ENCODE results near the gene ABCC4. TPM values are rescaled to one million over a fixed set of nuclear protein-coding genes. Genes with fewer than 3 reads are reported as not detected.

Gene ABCC4
- total RNA-seq, 6 experiments from 2014 or later = 24.7 to 28.4 (median 26.0) TPM

DNA sequence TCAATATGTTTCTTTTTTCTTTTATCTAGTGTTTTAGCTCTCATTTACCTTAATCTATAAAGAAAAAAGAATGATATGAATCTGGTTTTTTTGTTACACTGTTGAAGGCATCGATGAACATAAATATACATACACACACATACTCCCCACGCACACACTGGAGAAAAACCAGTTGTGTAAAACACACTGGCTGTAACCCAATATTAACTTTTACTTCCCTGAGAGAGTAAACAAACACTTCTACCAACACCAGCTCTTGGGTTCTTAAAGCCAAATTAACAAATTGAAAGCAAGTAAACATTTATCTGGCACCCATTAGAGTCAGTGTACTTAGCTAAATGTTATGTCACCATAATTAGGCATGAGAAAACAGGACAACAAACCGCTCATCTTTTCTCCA is 145.7 kb downstream of the ABCC4 start:
- peaks cover 24% of the 10 kb centered on the region; the same call in 1 of the 2 replicates for H3K36me3 Mint-ChIP-seq (ENCODE audit: low read depth)
- H3K9me3 Mint-ChIP-seq = no peaks in the 10 kb centered on the region
- no peaks in the 10 kb centered on the region for H3K27me3 Mint-ChIP-seq (ENCODE audit: insufficient read depth)
- DNase-seq = no peak
- H3K4me1 Mint-ChIP-seq (ENCODE audit: low read depth) = peaks cover 37% of the 10 kb centered on the region
- H3K4me3 Mint-ChIP-seq = no peak overlapping the region
- H3K27ac Mint-ChIP-seq = 0 out of 2 replicates have a peak overlapping the region, but pooled peaks have one; percentile 17
- TF ChIP-seq, protein P1, sequence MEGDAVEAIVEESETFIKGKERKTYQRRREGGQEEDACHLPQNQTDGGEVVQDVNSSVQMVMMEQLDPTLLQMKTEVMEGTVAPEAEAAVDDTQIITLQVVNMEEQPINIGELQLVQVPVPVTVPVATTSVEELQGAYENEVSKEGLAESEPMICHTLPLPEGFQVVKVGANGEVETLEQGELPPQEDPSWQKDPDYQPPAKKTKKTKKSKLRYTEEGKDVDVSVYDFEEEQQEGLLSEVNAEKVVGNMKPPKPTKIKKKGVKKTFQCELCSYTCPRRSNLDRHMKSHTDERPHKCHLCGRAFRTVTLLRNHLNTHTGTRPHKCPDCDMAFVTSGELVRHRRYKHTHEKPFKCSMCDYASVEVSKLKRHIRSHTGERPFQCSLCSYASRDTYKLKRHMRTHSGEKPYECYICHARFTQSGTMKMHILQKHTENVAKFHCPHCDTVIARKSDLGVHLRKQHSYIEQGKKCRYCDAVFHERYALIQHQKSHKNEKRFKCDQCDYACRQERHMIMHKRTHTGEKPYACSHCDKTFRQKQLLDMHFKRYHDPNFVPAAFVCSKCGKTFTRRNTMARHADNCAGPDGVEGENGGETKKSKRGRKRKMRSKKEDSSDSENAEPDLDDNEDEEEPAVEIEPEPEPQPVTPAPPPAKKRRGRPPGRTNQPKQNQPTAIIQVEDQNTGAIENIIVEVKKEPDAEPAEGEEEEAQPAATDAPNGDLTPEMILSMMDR (IDR thresholded peaks at IDR 0.05) = no peak

DNA sequence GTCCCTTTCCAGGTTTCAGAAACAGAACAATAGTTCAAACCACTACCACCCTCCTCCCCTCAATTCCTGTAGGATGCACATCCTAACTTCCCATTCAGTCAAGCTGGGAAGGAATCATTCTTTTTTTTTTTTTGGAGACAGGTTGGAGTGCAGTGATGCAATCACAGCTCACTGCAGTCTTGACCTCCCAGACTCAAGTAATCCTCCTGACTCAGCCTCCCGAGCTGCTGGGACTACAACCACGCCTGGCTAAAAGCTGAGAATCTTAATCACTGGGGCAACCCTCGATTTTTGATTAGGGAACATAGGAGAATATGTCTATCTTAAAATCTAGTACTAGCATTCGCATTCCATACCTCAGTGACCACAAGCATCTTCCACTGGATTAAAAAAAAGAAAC is 146.2 kb downstream of the ABCC4 start:
- Mint-ChIP-seq H3K27me3 (ENCODE audit: insufficient read depth) (no peaks in the 10 kb centered on the region), H3K9me3 (no peaks in the 10 kb centered on the region), H3K4me3 (no peak overlapping the region), H3K27ac (peak overlapping the region; percentile 10; the same call in 1 of the 2 replicates), H3K36me3 (ENCODE audit: low read depth) (peaks cover 24% of the 10 kb centered on the region; the same call in 1 of the 2 replicates), H3K4me1 (ENCODE audit: low read depth) (peaks cover 41% of the 10 kb centered on the region)
- DNase-seq = peak; percentile 6
- TF ChIP-seq, protein P1 (IDR thresholded peaks at IDR 0.05) = no peak

DNA sequence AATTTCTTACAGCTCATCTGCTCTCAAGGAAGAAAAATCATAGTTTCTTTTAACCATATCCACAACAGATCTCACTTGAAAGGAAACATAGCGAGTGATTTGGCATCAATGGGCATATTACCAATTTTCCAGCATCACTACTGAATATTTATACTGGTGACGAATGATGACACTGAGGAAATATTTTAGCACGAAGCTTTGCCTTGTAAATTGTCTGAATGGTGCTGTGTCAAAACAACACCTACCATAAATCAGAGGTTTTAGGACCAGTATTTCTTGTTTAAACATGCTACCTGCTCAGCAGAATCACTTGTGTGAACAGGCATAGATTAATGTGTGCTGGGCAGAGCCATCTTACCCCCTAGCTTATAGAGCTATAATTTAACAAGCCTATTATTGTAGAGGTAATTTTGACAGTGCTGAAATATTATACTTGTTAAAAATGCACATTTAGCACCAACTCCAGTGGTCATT is 146.8 kb downstream of the ABCC4 start:
- TF ChIP-seq, protein P1 (IDR thresholded peaks at IDR 0.05) = no peak
- peaks cover 41% of the 10 kb centered on the region for H3K4me1 Mint-ChIP-seq (ENCODE audit: low read depth)
- H3K4me3 Mint-ChIP-seq = no peak overlapping the region
- DNase-seq = peak; percentile 18
- H3K36me3 Mint-ChIP-seq (ENCODE audit: low read depth) = peaks cover 24% of the 10 kb centered on the region; the same call in 1 of the 2 replicates
- no peaks in the 10 kb centered on the region for H3K27me3 Mint-ChIP-seq (ENCODE audit: insufficient read depth)
- H3K9me3 Mint-ChIP-seq = no peaks in the 10 kb centered on the region
- H3K27ac Mint-ChIP-seq = peak overlapping the region; percentile 15; the same call in 1 of the 2 replicates

DNA sequence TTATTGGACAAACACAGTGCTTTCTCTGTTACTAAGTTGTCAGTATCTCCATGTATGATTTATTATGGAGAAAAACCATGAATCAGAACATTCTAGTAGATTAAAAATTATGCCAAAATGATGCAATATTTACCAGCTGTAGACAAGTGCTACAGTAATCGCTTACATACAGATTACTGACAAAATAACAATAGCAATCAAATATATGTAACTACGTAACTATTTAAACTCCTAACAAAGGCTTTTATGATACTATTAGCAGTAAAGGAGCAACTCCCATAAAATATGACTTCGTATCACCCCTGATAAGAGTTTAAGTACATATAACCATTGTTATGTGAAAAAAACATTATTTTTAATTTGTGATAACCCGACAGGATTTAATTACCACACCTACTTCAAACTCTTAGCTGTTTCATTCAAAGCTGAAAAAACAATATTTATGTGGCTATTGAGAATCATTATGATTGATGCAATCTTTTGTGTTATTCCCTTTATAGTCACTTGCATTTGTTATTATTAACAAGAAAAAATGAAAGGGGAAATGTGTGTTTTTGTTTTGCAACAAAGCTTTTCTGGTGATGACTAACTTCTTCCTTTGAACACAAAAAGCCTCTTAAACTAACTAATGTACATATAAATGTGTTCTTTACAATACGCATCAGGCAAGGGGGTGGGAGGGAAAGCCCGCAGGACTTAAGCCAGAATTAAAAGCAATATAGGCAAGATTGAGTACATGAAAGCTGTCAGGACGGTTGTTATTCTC is 147.4 kb downstream of the ABCC4 start:
- Mint-ChIP-seq H3K4me3 (no peak overlapping the region), H3K4me1 (ENCODE audit: low read depth) (peaks cover 41% of the 10 kb centered on the region), H3K9me3 (no peaks in the 10 kb centered on the region), H3K36me3 (ENCODE audit: low read depth) (peaks cover 24% of the 10 kb centered on the region; the same call in 1 of the 2 replicates), H3K27ac (peak overlapping the region; percentile 15; the same call in 1 of the 2 replicates), H3K27me3 (ENCODE audit: insufficient read depth) (no peaks in the 10 kb centered on the region)
- TF ChIP-seq, protein P1 (IDR thresholded peaks at IDR 0.05) = no peak
- DNase-seq = no peak

DNA sequence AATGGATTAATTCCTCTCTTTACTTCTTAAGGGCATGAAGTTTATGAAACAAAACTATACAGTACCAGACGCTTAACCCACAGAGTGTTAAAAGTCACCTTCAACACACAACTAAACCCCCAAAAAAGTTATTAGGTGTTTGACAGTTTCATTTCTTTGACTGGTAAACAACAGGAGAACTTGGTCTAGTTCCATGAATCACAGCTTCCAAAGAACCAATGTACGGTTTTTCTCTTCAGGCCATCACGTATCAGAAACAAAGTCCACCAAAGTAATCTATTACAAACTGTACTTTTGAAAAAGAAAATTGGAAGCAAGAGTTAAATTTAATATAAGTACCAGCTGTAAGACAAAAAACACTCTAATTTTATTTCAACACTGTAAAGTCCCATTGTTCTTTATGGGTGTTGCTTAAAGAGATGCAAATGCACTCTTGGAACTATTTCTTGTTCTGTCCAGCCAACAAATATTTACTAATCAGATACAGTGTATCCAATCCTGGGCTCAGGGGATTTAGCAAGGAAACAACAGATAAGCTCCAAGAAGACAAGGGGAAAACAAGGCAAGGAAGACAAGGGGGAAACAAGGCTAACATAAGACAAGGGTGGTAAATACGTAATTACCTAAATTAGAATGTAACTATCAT is 149.2 kb downstream of the ABCC4 start:
- no peak for DNase-seq
- TF ChIP-seq, protein P1 (IDR thresholded peaks at IDR 0.05) = no peak
- H3K27ac Mint-ChIP-seq = no peak overlapping the region
- H3K4me3 Mint-ChIP-seq = no peak overlapping the region
- peaks cover 24% of the 10 kb centered on the region; the same call in 1 of the 2 replicates for H3K36me3 Mint-ChIP-seq (ENCODE audit: low read depth)
- H3K4me1 Mint-ChIP-seq (ENCODE audit: low read depth) = peaks cover 46% of the 10 kb centered on the region
- no peaks in the 10 kb centered on the region for H3K9me3 Mint-ChIP-seq
- no peaks in the 10 kb centered on the region for H3K27me3 Mint-ChIP-seq (ENCODE audit: insufficient read depth)

Data from HFFc6 (cell line).